IMR-90 (cell line): Measurements from ENCODE around the gene WDFY2.

Source experiments
- BHLHE40 ChIP-seq: fragments of 150-350 bp; IDR thresholded peaks from 2 replicates; pipeline ENCODE4 v1.6.1; 2016; ENCODE audit warnings: mild to moderate bottlenecking, low read depth, low read length
- CEBPB ChIP-seq: IDR thresholded peaks from 2 replicates; pipeline ENCODE4 v1.6.1; 2012; ENCODE audit warnings: low read depth, low read length, improper control_type of control experiment
- MAZ ChIP-seq: IDR thresholded peaks from 2 replicates; pipeline ENCODE4 v1.6.1; 2012; ENCODE audit warnings: low read depth, mild to moderate bottlenecking, low read length, improper control_type of control experiment, moderate library complexity, borderline replicate concordance
- POLR2A ChIP-seq: IDR thresholded peaks from 2 replicates; pipeline ENCODE4 v1.6.1; 2012; ENCODE audit warnings: mild to moderate bottlenecking, low read depth, low read length
- RAD21 ChIP-seq: IDR thresholded peaks from 2 replicates; pipeline ENCODE4 v1.6.1; 2012; ENCODE audit warnings: low read length, improper control_type of control experiment
- RCOR1 ChIP-seq: IDR thresholded peaks from 2 replicates; pipeline ENCODE4 v1.6.1; 2012; ENCODE audit warnings: mild to moderate bottlenecking, low read length, improper control_type of control experiment; ENCODE audit not compliant: insufficient replicate concordance
- SMC3 ChIP-seq: fragments of 150-350 bp; IDR thresholded peaks from 2 replicates; pipeline ENCODE4 v1.6.1; 2016; ENCODE audit warnings: low read depth, mild to moderate bottlenecking, antibody characterized with exemption, low read length, moderate library complexity
- TF ChIP-seq, protein P1 (sequence below): conservative IDR thresholded peaks from 2 replicates; pipeline ENCODE4 v1.5.1; 2012; ENCODE audit warnings: mild to moderate bottlenecking, low read depth, low read length, improper control_type of control experiment
- TF ChIP-seq, protein P2 (sequence below): fragments of 150-350 bp; IDR thresholded peaks from 2 replicates; pipeline ENCODE4 v1.6.1; 2016; ENCODE audit warnings: low read depth, mild to moderate bottlenecking, low read length, moderate library complexity, borderline replicate concordance

DNA sequence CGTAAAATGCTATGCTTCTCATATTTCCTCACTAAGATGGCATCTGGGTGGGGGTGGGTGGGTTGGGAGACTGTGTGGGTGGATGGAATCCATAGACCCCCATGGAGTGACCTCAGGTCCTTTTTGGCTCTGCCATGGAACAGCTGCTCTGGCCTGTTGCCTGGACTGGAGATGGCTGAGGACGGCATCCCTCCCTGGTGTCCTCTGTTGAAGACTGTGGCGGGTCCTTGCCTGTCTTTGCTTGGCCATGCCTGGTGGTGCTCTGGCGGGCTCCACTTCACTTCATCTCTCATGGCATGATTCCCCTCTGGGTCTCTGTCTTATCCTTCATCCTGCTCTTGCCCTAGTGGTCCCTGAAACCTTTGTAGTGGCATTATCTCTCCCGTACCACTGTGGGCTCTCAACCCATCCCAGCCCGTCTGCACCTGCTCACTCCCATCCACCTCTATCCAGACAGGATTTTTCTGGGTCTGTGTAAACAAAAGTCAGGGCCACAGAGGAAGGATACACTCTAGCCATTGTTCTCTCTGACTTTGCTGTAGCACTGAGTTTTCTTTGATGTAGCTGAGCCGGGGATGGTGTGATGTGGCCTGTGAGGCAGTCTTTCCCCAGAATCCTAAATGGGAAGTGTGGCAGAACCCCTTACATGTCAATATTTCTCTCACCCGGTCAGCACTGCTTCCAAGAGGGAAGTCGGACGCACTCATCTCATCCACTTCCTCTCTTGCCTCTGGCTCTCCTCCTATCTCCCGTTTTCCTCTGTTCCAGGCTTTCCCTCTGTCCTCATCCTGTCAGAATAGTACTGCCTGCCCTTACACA is 36.1 kb downstream of the WDFY2 start:
- no peak for TF ChIP-seq POLR2A
- TF ChIP-seq, protein P1, sequence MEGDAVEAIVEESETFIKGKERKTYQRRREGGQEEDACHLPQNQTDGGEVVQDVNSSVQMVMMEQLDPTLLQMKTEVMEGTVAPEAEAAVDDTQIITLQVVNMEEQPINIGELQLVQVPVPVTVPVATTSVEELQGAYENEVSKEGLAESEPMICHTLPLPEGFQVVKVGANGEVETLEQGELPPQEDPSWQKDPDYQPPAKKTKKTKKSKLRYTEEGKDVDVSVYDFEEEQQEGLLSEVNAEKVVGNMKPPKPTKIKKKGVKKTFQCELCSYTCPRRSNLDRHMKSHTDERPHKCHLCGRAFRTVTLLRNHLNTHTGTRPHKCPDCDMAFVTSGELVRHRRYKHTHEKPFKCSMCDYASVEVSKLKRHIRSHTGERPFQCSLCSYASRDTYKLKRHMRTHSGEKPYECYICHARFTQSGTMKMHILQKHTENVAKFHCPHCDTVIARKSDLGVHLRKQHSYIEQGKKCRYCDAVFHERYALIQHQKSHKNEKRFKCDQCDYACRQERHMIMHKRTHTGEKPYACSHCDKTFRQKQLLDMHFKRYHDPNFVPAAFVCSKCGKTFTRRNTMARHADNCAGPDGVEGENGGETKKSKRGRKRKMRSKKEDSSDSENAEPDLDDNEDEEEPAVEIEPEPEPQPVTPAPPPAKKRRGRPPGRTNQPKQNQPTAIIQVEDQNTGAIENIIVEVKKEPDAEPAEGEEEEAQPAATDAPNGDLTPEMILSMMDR, result no peak
- TF ChIP-seq CEBPB, result no peak
- no peak for TF ChIP-seq BHLHE40
- no peak for TF ChIP-seq RAD21
- no peak for TF ChIP-seq SMC3
- TF ChIP-seq MAZ, result no peak
- TF ChIP-seq, protein P2, sequence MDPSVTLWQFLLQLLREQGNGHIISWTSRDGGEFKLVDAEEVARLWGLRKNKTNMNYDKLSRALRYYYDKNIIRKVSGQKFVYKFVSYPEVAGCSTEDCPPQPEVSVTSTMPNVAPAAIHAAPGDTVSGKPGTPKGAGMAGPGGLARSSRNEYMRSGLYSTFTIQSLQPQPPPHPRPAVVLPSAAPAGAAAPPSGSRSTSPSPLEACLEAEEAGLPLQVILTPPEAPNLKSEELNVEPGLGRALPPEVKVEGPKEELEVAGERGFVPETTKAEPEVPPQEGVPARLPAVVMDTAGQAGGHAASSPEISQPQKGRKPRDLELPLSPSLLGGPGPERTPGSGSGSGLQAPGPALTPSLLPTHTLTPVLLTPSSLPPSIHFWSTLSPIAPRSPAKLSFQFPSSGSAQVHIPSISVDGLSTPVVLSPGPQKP, result no peak
- TF ChIP-seq RCOR1, result no peak
